H1 (cell line): ENCODE results near the gene ZCCHC9. TPM values are rescaled to one million over a fixed set of nuclear protein-coding genes. Genes with fewer than 3 reads are reported as not detected.

Experiments
- CBX8 ChIP-seq: fragments of 300-800, 300-1000 bp; sonication (generic); IDR thresholded peaks from 2 replicates; pipeline ENCODE4 v1.7.1; 2016; ENCODE audit warnings: low read depth, low read length, borderline replicate concordance
- SP4 ChIP-seq: IDR thresholded peaks from 2 replicates; pipeline ENCODE4 v1.6.1; 2012; ENCODE audit warnings: low read length, inconsistent platforms
- SRF ChIP-seq: IDR thresholded peaks from 2 replicates; pipeline ENCODE4 v1.6.1; 2011; ENCODE audit warnings: mild to moderate bottlenecking, low read depth, low read length, moderate library complexity
- polyA plus RNA-seq, 7 experiments: library from polyadenylated mRNA; depleted of rRNA in 3 of 7; stranded (reverse) in 5 of 7; unstranded in 2 of 7; fragments of >200 nt in 5 of 7; fragments of 200-250 nt in 2 of 7; gene quantifications; 1 replicate in 5 of 7; 2 replicates in 1 of 7; 4 replicates in 1 of 7; pipeline versions ENCODE4 v1.2.1 to v1.2.3, GENCODE V29; 2011 to 2013; ENCODE audit warnings: missing spikeins in 2 of 7, mixed read lengths in 2 of 7
- total RNA-seq: library from RNA; stranded (reverse); fragmentation: NEBNext Ultra II Directional; extraction: Animal tissue kit (Norgen Biotek cat#: 25700); gene quantifications from 2 replicates; pipeline ENCODE4 v1.2.1, GENCODE V29; 2021

Gene ZCCHC9
- total and polyA plus RNA-seq, 2 of the 8 experiments (the other 6 are each of a cell fraction or from before 2014, with no cell fraction given), result 10.9 to 33.6 TPM

DNA sequence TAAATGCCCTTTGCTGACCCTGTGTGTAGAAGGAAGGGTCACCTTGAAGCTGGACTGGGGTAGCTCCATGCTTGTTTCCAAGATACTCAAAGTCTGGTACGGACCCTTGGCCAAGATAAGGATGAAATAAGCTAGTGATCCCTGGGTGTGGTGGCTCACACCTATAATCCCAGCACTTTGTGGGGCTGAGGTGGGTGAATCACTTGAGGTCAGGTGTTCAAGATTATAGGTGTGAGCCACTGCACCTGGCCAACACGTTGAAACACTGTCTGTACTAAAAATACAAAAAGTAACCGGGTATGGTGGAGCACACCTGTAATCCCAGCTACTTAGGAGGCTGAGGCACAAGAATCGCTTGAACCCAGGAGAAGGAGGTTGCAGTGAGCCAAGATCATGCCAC lies 59.3 kb downstream of the ZCCHC9 start (continued):
- TF ChIP-seq SP4 (no peak), SRF (no peak), CBX8 (no peak)
